ENCODE data around the gene RGS7. TPM values are rescaled to one million over a fixed set of nuclear protein-coding genes. Genes with fewer than 3 reads are reported as not detected.
"Not testable (repeated sequence)": the region's sequence is repeated elsewhere in the genome, so short reads cannot be mapped to it uniquely, and the experiment has no call there.

RGS7 gene
- total RNA-seq, 1 experiment from 2014 or later, result 1.5 TPM

DNA sequence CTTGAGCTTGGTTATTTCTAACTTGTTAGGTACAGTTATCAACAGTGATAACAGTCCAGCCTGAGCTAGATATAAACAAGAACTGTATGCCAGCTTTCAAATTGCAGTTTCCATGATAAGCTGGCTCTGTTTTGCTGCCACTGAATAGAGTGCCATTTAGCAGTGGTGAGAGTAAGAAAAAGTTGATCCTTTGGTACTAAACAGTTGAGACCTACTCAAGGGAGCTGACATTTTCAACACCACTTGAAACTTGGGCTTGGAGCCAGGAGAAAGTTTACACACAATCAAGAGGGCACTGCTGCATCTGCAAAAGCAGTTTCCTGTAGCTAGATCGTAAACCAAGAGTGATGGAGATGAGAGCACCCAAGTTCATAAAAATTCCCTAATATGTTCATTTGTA lies 131.3 kb downstream of the RGS7 start:
- H3K9me3 ChIP-seq (ENCODE audit: control insufficient read depth, low read depth, low read length), result no peaks in the 10 kb centered on the region
- H4K8ac ChIP-seq (replicated peaks; ENCODE audit: insufficient read length, low read depth, low read length), result no peak overlapping the region
- Mint-ChIP-seq H3K27ac (no peak overlapping the region), H3K36me3 (ENCODE audit: insufficient read depth in 1 of 3, low read depth in 3 of 3) (peaks cover 0 to 6% (median 0%) of the 10 kb centered on the region in 3 experiments; a peak in 3 of 7 replicates), H3K27me3 (ENCODE audit: low read depth) (no peaks in the 10 kb centered on the region), H3K9me3 (peaks cover 0 to 3% of the 10 kb centered on the region in 2 experiments; a peak in 4 of 5 replicates), H3K4me1 (peaks cover 17 to 20% of the 10 kb centered on the region in 2 experiments), H3K4me3 (no peak overlapping the region)
- H3K4me1 ChIP-seq (ENCODE audit: insufficient read depth, low read length), result peaks cover 2% of the 10 kb centered on the region; the same call in 1 of the 2 replicates
- H3K79me2 ChIP-seq (ENCODE audit: insufficient read depth, low read length), result no peaks in the 10 kb centered on the region
- H4K91ac ChIP-seq (ENCODE audit: insufficient read length, low read depth, low read length), result no peak overlapping the region
- H3K79me1 ChIP-seq (ENCODE audit: insufficient read depth, low read depth, low read length, poor library complexity, severe bottlenecking), result no peaks in the 10 kb centered on the region
- H3K56ac ChIP-seq (ENCODE audit: insufficient read length, low read depth, low read length), result no peak overlapping the region
- H2BK12ac ChIP-seq (ENCODE audit: insufficient read length, low read depth, low read length), result no peak overlapping the region
- H3K14ac ChIP-seq (ENCODE audit: insufficient read depth, low read length), result no peak overlapping the region
- no peak overlapping the region for H2AK5ac ChIP-seq (ENCODE audit: insufficient read length, low read length)
- no peak overlapping the region for H3K18ac ChIP-seq (ENCODE audit: insufficient read length, low read depth, low read length)
- H3K23ac ChIP-seq (ENCODE audit: insufficient read length, low read depth, low read length), result no peak overlapping the region
- H2BK15ac ChIP-seq (ENCODE audit: low read depth, low read length), result no peak overlapping the region
- no peak overlapping the region for H2BK20ac ChIP-seq (ENCODE audit: low read depth, low read length, poor library complexity, severe bottlenecking)
- H3K4ac ChIP-seq (ENCODE audit: low read depth, low read length), result no peak overlapping the region
- H2BK5ac ChIP-seq (ENCODE audit: insufficient read length, low read length), result no peak overlapping the region
- no peak overlapping the region for H3K27ac ChIP-seq (ENCODE audit: insufficient read length, low read depth, low read length)
- H3K4me2 ChIP-seq (ENCODE audit: insufficient read depth, insufficient read length, low read length), result no peak overlapping the region
- H4K20me1 ChIP-seq (ENCODE audit: control insufficient read depth, insufficient read depth, insufficient read length), result no peaks in the 10 kb centered on the region
- DNase-seq, result no peak
- H3T11ph ChIP-seq (ENCODE audit: low read length), result no peak overlapping the region
- WGBS (ENCODE audit: extremely low coverage, insufficient read length, low lambda C conversion rate), result no CpG with 5 or more reads among the region's 1 CpG
- TF ChIP-seq, protein P1, sequence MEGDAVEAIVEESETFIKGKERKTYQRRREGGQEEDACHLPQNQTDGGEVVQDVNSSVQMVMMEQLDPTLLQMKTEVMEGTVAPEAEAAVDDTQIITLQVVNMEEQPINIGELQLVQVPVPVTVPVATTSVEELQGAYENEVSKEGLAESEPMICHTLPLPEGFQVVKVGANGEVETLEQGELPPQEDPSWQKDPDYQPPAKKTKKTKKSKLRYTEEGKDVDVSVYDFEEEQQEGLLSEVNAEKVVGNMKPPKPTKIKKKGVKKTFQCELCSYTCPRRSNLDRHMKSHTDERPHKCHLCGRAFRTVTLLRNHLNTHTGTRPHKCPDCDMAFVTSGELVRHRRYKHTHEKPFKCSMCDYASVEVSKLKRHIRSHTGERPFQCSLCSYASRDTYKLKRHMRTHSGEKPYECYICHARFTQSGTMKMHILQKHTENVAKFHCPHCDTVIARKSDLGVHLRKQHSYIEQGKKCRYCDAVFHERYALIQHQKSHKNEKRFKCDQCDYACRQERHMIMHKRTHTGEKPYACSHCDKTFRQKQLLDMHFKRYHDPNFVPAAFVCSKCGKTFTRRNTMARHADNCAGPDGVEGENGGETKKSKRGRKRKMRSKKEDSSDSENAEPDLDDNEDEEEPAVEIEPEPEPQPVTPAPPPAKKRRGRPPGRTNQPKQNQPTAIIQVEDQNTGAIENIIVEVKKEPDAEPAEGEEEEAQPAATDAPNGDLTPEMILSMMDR (conservative IDR thresholded peaks at IDR 0.05), result no peak
- H3K27me3 ChIP-seq (ENCODE audit: insufficient read depth, low read length), result no peaks in the 10 kb centered on the region
- no peak overlapping the region for H2BK120ac ChIP-seq (ENCODE audit: low read depth, low read length, poor library complexity, severe bottlenecking)
- no peak overlapping the region for H2AFZ ChIP-seq (ENCODE audit: low read length)
- no peak overlapping the region for H4K5ac ChIP-seq (ENCODE audit: insufficient read length, low read depth, low read length)
- H3K23me2 ChIP-seq (ENCODE audit: insufficient read length, low read depth, low read length, poor library complexity, severe bottlenecking), result no peaks in the 10 kb centered on the region
- no peak overlapping the region for H3K9ac ChIP-seq (ENCODE audit: extremely low read depth, insufficient read length, low read length)

DNA sequence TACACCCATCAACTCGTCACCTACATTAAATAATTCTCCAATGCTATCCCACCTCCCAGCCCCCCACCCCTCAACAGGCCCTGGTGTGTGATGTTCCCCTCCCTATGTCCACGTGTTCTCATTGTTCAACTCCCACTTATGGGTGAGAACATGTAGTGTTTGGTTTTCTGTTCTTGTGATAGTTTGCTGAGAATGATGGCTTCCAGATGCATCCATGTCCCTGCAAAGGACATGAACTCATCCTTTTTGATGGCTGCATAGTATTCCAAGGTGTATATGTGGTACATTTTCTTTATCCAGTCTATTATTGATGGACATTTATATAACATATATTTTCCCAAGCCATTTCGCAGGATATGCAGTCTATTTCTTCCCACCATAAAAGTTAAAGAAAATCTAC lies 132.8 kb downstream of the RGS7 start:
- not testable (repeated sequence) for H4K20me1 ChIP-seq (ENCODE audit: control insufficient read depth, insufficient read depth, insufficient read length); H3K9me3 ChIP-seq (ENCODE audit: control insufficient read depth, low read depth, low read length); H3K4me1 ChIP-seq (ENCODE audit: insufficient read depth, low read length); H3K9ac ChIP-seq (ENCODE audit: extremely low read depth, insufficient read length, low read length); H2AK5ac ChIP-seq (ENCODE audit: insufficient read length, low read length); H3K79me1 ChIP-seq (ENCODE audit: insufficient read depth, low read depth, low read length, poor library complexity, severe bottlenecking); DNase-seq; H3K27ac Mint-ChIP-seq; H3K14ac ChIP-seq (ENCODE audit: insufficient read depth, low read length); H3K18ac ChIP-seq (ENCODE audit: insufficient read length, low read depth, low read length); H2AFZ ChIP-seq (ENCODE audit: low read length); H3K4me2 ChIP-seq (ENCODE audit: insufficient read depth, insufficient read length, low read length); H2BK5ac ChIP-seq (ENCODE audit: insufficient read length, low read length); H3K56ac ChIP-seq (ENCODE audit: insufficient read length, low read depth, low read length); H2BK12ac ChIP-seq (ENCODE audit: insufficient read length, low read depth, low read length); H3K27me3 Mint-ChIP-seq (ENCODE audit: low read depth); H2BK15ac ChIP-seq (ENCODE audit: low read depth, low read length); H3K23ac ChIP-seq (ENCODE audit: insufficient read length, low read depth, low read length); H4K5ac ChIP-seq (ENCODE audit: insufficient read length, low read depth, low read length); H4K91ac ChIP-seq (ENCODE audit: insufficient read length, low read depth, low read length); H3K79me2 ChIP-seq (ENCODE audit: insufficient read depth, low read length); H2BK120ac ChIP-seq (ENCODE audit: low read depth, low read length, poor library complexity, severe bottlenecking); H3K4me3 Mint-ChIP-seq; H4K8ac ChIP-seq (replicated peaks; ENCODE audit: insufficient read length, low read depth, low read length); H3K27ac ChIP-seq (ENCODE audit: insufficient read length, low read depth, low read length); H3K36me3 Mint-ChIP-seq (ENCODE audit: insufficient read depth in 1 of 3, low read depth in 3 of 3); H2BK20ac ChIP-seq (ENCODE audit: low read depth, low read length, poor library complexity, severe bottlenecking); H3T11ph ChIP-seq (ENCODE audit: low read length); H3K4ac ChIP-seq (ENCODE audit: low read depth, low read length); H3K27me3 ChIP-seq (ENCODE audit: insufficient read depth, low read length); H3K9me3 Mint-ChIP-seq; H3K23me2 ChIP-seq (ENCODE audit: insufficient read length, low read depth, low read length, poor library complexity, severe bottlenecking)
- peaks cover 30 to 32% of the 10 kb centered on the region in 2 experiments for H3K4me1 Mint-ChIP-seq
- WGBS (ENCODE audit: extremely low coverage, insufficient read length, low lambda C conversion rate), result no CpG with 5 or more reads among the region's 3 CpGs
